GM12878 (cell line): ENCODE data around the gene KDM3B. TPM values are rescaled to one million over a fixed set of nuclear protein-coding genes. Genes with fewer than 3 reads are reported as not detected.

Experiments used
- ATAC-seq: fragments of 200-7000 bp; cut with Tn5 transposase; 3 replicates; pipeline ENCODE4 v1.9.1; 2020; ENCODE audit warnings: mild to moderate bottlenecking, moderate library complexity
- BruUV-seq: library from RNA; stranded (reverse); fragments of 400-500 nt; replicated peaks from 2 replicates; lab custom pipeline; 2021; lab: Mats Ljungman, UMichigan
- CTCF ChIA-PET: fragments of 300-600 bp; sonication (Branson Sonifier 250); formaldehyde crosslinking; extraction: SDS; loops from one replicate; lab custom pipeline; 2021; ENCODE audit warnings: inconsistent platforms; lab: Yijun Ruan, JAX
- POLR2A ChIA-PET: fragments of 350-600 bp; formaldehyde crosslinking; extraction: SDS; loops from one replicate; lab custom pipeline; 2021; ENCODE audit warnings: inconsistent platforms; lab: Charles Lee
- RAD21 ChIA-PET: fragments of 300-600 bp; sonication (Branson Sonifier 250); formaldehyde crosslinking; loops from one replicate; lab custom pipeline; 2023; ENCODE audit warnings: antibody characterized with exemption; ENCODE audit not compliant: unreplicated experiment; lab: Charles Lee
- SMC1A ChIA-PET: fragments of 300-600 bp; sonication (Branson Sonifier 250); formaldehyde crosslinking; loops from one replicate; lab custom pipeline; 2023; ENCODE audit not compliant: unreplicated experiment, uncharacterized antibody; lab: Charles Lee
- DNase-seq: peaks from one replicate; pipeline ENCODE4 v3.0.0-alpha.2; 2011; ENCODE audit warnings: low read depth, low spot score
- FAIRE-seq: peaks from 3 replicates; lab custom pipeline; 2011; peaks lifted over from hg19 to GRCh38; lab: Jason Lieb, UNC
- H2AFZ ChIP-seq: 2 replicates; pipeline ENCODE4 v1.6.0; 2011; ENCODE audit warnings: low read depth, low read length, control low read depth; ENCODE audit not compliant: control insufficient read depth
- H3K27ac ChIP-seq: 2 replicates; pipeline ENCODE4 v1.5.1; 2011; ENCODE audit warnings: control low read depth; ENCODE audit not compliant: control insufficient read depth, insufficient read depth
- H3K27me3 ChIP-seq, 2 experiments: replicated peaks in 1 of 2; 2 replicates each; pipeline versions ENCODE4 v1.6.0 to v1.6.1; 2011; ENCODE audit warnings: low read length in 1 of 2; ENCODE audit not compliant: control insufficient read depth in 2 of 2, insufficient read depth in 2 of 2
- H3K36me3 ChIP-seq, 2 experiments: 2 replicates each; pipeline ENCODE4 v1.5.1; 2011; ENCODE audit warnings: low read length in 1 of 2; ENCODE audit not compliant: control insufficient read depth in 2 of 2, insufficient read depth in 2 of 2
- H3K4me1 ChIP-seq: 2 replicates; pipeline ENCODE4 v1.6.1; 2011; ENCODE audit warnings: mild to moderate bottlenecking, low read length, moderate library complexity, mixed read lengths; ENCODE audit not compliant: control insufficient read depth, insufficient read depth
- H3K4me2 ChIP-seq: 2 replicates; pipeline ENCODE4 v1.6.0; 2011; ENCODE audit warnings: control low read depth; ENCODE audit not compliant: control insufficient read depth, insufficient read depth
- H3K4me3 ChIP-seq: fragments of 200-600 bp; sonication (generic); 2 replicates; pipeline ENCODE4 v1.5.1; 2016
- H3K79me2 ChIP-seq: 2 replicates; pipeline ENCODE4 v1.6.0; 2011; ENCODE audit warnings: low read length; ENCODE audit not compliant: control insufficient read depth, insufficient read depth
- H3K9ac ChIP-seq: 2 replicates; pipeline ENCODE4 v1.8.0; 2011; ENCODE audit warnings: low read length, control low read depth, mixed read lengths; ENCODE audit not compliant: control insufficient read depth, insufficient read depth
- H3K9me3 ChIP-seq: replicated peaks from 3 replicates; pipeline ENCODE4 v1.5.1; 2011; ENCODE audit warnings: mild to moderate bottlenecking, low read length; ENCODE audit not compliant: control insufficient read depth, insufficient read depth
- H4K20me1 ChIP-seq: 2 replicates; pipeline ENCODE4 v1.6.0; 2011; ENCODE audit not compliant: control insufficient read depth, insufficient read depth
- CBX5 ChIP-seq: sonication (generic); IDR thresholded peaks from 2 replicates; pipeline ENCODE4 v1.6.1; 2016; ENCODE audit warnings: low read depth, moderate library complexity, mild to moderate bottlenecking, inconsistent platforms
- EED ChIP-seq: sonication (generic); IDR thresholded peaks from 2 replicates; pipeline ENCODE4 v1.6.1; 2016; ENCODE audit warnings: antibody characterized with exemption, low read depth
- EGR1 ChIP-seq, 2 experiments: IDR thresholded peaks; 1 replicate in 1 of 2; 2 replicates in 1 of 2; pipeline ENCODE4 v1.6.1; 2011 to 2012; ENCODE audit warnings: low read depth in 2 of 2, low read length in 2 of 2, borderline replicate concordance in 1 of 2, mild to moderate bottlenecking in 1 of 2, moderate library complexity in 1 of 2
- HDAC2 ChIP-seq: fragments of 200-600 bp; sonication (generic); IDR thresholded peaks from 2 replicates; pipeline ENCODE4 v1.6.1; 2017
- IKZF1 ChIP-seq: fragments of 450-650 bp; conservative IDR thresholded peaks from 2 replicates; pipeline ENCODE4 v1.6.1; 2017; ENCODE audit warnings: antibody characterized with exemption, mild to moderate bottlenecking
- JUND ChIP-seq: IDR thresholded peaks from 2 replicates; pipeline ENCODE4 v1.6.1; 2012; ENCODE audit warnings: low read depth, mild to moderate bottlenecking, low read length, improper control_type of control experiment, moderate library complexity
- MEF2A ChIP-seq: IDR thresholded peaks from 2 replicates; pipeline ENCODE4 v1.6.1; 2011; ENCODE audit warnings: low read depth, mild to moderate bottlenecking, low read length, moderate library complexity; ENCODE audit not compliant: insufficient read depth
- MYC ChIP-seq: IDR thresholded peaks from 2 replicates; pipeline ENCODE4 v1.6.1; 2011; ENCODE audit warnings: mild to moderate bottlenecking, low read length, moderate library complexity, inconsistent platforms; ENCODE audit not compliant: insufficient read depth, insufficient replicate concordance, insufficient read length, severe bottlenecking
- NFYB ChIP-seq: IDR thresholded peaks from 2 replicates; pipeline ENCODE4 v1.6.1; 2011; ENCODE audit warnings: low read depth, mild to moderate bottlenecking, low read length, improper control_type of control experiment, moderate library complexity; ENCODE audit not compliant: insufficient read depth
- POU2F2 ChIP-seq: IDR thresholded peaks from 3 replicates; pipeline ENCODE4 v1.6.1; 2011; ENCODE audit warnings: low read depth, mild to moderate bottlenecking, low read length, borderline replicate concordance
- SMAD5 ChIP-seq: IDR thresholded peaks from 2 replicates; pipeline ENCODE4 v1.6.1; 2016; ENCODE audit warnings: antibody characterized with exemption, low read depth
- STAT1 ChIP-seq: fragments of 450-650 bp; conservative IDR thresholded peaks from 2 replicates; pipeline ENCODE4 v1.6.1; 2014; ENCODE audit warnings: antibody characterized with exemption, mild to moderate bottlenecking
- STAT3 ChIP-seq: IDR thresholded peaks from 2 replicates; pipeline ENCODE4 v1.6.1; 2011; ENCODE audit warnings: low read depth, low read length, improper control_type of control experiment
- SUZ12 ChIP-seq: fragments of 200-600 bp; sonication (generic); IDR thresholded peaks from one replicate; pipeline ENCODE4 v1.6.1; 2018; ENCODE audit warnings: antibody characterized with exemption, mild to moderate bottlenecking; ENCODE audit not compliant: unreplicated experiment
- TCF12 ChIP-seq: IDR thresholded peaks from 2 replicates; pipeline ENCODE4 v1.6.1; 2011; ENCODE audit warnings: low read depth, mild to moderate bottlenecking, low read length
- WGBS: methylation state at CpG from one replicate; pipeline ENCODE4 v1.1.6; 2016; ENCODE audit warnings: low lambda C conversion rate; ENCODE audit not compliant: insufficient replicate concordance, insufficient coverage; ENCODE audit errors: missing lambda C conversion rate; 5-methylcytosine and 5-hydroxymethylcytosine counted together
- in situ Hi-C: fragments of 300-500 bp; cut with MboI; formaldehyde crosslinking; loops from 9 replicates; pipeline ENCODE4 v1.14.3; 2018; ENCODE audit warnings: mixed read lengths
- intact Hi-C: fragments of 100-400 bp; cut with micrococcal nuclease; formaldehyde crosslinking; loops from one replicate; pipeline ENCODE4 v1.14.2; 2022; ENCODE audit not compliant: unreplicated experiment
- polyA plus RNA-seq, 11 experiments: library from polyadenylated mRNA; depleted of rRNA in 4 of 11; unstranded in 6 of 11; stranded (reverse) in 5 of 11; fragments of >200 nt; fragmentation: Nextera tagmentation in 4 of 11; fragmentation: Illumina TruSeq in 1 of 11; extraction: Ambion mirVana in 4 of 11; extraction: Trizol in 1 of 11; gene quantifications; 1 replicate in 1 of 11; 2 replicates in 10 of 11; pipeline versions ENCODE4 v1.2.1 to v1.2.3, GENCODE V29; 2011 to 2016; ENCODE audit warnings: inconsistent platforms in 2 of 11, missing spikeins in 2 of 11, low read depth in 1 of 11
- total RNA-seq, 4 experiments: library from RNA; depleted of rRNA in 3 of 4; stranded (reverse); fragments of >200 nt in 3 of 4; fragmentation: Illumina TruSeq in 1 of 4; extraction: Trizol in 1 of 4; gene quantifications; 2 replicates each; pipeline versions ENCODE4 v1.2.1 to v1.2.3, GENCODE V29; 2013 to 2021
- TF ChIP-seq, protein P1 (sequence below): fragments of 450-650 bp; IDR thresholded peaks from 2 replicates; pipeline ENCODE4 v1.6.1; 2018; ENCODE audit warnings: mild to moderate bottlenecking, low read depth, moderate library complexity; ENCODE audit not compliant: partially characterized antibody
- TF ChIP-seq, protein P2 (sequence below): fragments of 450-650 bp; IDR thresholded peaks from 2 replicates; pipeline ENCODE4 v1.6.1; 2016; ENCODE audit warnings: mild to moderate bottlenecking, moderate library complexity, borderline replicate concordance

Gene KDM3B
- total and polyA plus RNA-seq, 10 of the 15 experiments (the other 5 are each of a cell fraction or from before 2014, with no cell fraction given) = 8.5 to 45.7 (median 29.0) TPM

DNA sequence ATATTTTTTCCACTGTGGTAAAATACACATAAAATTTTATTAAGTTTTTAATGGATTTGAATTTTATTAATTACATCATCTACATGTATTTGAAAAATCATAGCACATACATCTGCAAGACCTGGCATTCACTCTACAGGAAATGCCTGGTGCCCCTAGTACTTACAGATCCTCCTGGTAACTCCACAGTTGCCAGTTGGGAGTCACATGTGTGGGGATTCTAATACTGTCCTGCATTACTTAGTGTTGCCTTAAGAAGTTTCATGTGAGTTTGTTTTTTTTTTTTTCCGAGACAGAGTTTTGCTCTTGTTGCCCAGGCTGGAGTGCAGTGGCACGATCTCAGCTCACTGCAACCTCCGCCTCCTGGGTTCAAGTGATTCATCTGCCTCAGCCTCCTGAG lies 18.1 kb downstream of the KDM3B start:
- whole genome bisulfite sequencing = 92% methylated on average over 3 of the region's 3 CpGs
- intact Hi-C loops (no loop called here), in situ Hi-C loops (no loop called here)
- no TSS peak for BruUV-seq
- no peak overlapping the region for H3K4me3 ChIP-seq
- no peaks in the 10 kb centered on the region for H3K27me3 ChIP-seq
- SMC1A ChIA-PET = interaction anchor here (0.9 to 5.6 kb wide), 3 partner anchors 8 to 17 kb away, joined by 3 to 36 read pairs (median 7); partner anchors contain the start of gene KDM3B
- DNase-seq = no peak
- no peak for ATAC-seq
- no peak overlapping the region for H2AFZ ChIP-seq
- CTCF ChIA-PET = interaction anchor here (0.7 to 5.9 kb wide), 5 partner anchors 11 to 334 kb away, joined by 3 to 64 read pairs (median 4); partner anchors contain the start of gene KDM3B
- FAIRE-seq = no peak
- POLR2A ChIA-PET = interaction anchor here (0.7 to 2.8 kb wide), 2 partner anchors 18 to 102 kb away, joined by 7 to 13 read pairs; partner anchors contain the start of gene KDM3B
- no peak overlapping the region for H3K27ac ChIP-seq
- H3K4me2 ChIP-seq = no peak overlapping the region
- H3K9me3 ChIP-seq = no peaks in the 10 kb centered on the region
- peaks cover 57% of the 10 kb centered on the region for H3K79me2 ChIP-seq
- RAD21 ChIA-PET = no interaction called here
- peaks cover 19% of the 10 kb centered on the region; the same call in 1 of the 2 replicates for H3K4me1 ChIP-seq
- H3K36me3 ChIP-seq = peaks cover 0 to 4% of the 10 kb centered on the region in 2 experiments; a peak in 2 of 4 replicates
- TF ChIP-seq MYC = no peak
- no peak for TF ChIP-seq CBX5
- no peak for TF ChIP-seq IKZF1
- no peak for TF ChIP-seq SMAD5
- TF ChIP-seq STAT1 = no peak
- TF ChIP-seq MEF2A = no peak
- TF ChIP-seq STAT3 = no peak
- TF ChIP-seq NFYB = no peak
- TF ChIP-seq, protein P1, sequence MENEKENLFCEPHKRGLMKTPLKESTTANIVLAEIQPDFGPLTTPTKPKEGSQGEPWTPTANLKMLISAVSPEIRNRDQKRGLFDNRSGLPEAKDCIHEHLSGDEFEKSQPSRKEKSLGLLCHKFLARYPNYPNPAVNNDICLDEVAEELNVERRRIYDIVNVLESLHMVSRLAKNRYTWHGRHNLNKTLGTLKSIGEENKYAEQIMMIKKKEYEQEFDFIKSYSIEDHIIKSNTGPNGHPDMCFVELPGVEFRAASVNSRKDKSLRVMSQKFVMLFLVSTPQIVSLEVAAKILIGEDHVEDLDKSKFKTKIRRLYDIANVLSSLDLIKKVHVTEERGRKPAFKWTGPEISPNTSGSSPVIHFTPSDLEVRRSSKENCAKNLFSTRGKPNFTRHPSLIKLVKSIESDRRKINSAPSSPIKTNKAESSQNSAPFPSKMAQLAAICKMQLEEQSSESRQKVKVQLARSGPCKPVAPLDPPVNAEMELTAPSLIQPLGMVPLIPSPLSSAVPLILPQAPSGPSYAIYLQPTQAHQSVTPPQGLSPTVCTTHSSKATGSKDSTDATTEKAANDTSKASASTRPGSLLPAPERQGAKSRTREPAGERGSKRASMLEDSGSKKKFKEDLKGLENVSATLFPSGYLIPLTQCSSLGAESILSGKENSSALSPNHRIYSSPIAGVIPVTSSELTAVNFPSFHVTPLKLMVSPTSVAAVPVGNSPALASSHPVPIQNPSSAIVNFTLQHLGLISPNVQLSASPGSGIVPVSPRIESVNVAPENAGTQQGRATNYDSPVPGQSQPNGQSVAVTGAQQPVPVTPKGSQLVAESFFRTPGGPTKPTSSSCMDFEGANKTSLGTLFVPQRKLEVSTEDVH = no peak
- TF ChIP-seq EED = no peak
- no peak for TF ChIP-seq JUND
- TF ChIP-seq EGR1 (IDR thresholded peaks at IDR 0.05; ENCODE audit: borderline replicate concordance in 1 of 2, low read depth in 2 of 2, low read length in 2 of 2) = no peak
- TF ChIP-seq POU2F2 = no peak
- TF ChIP-seq HDAC2 = no peak
- no peak for TF ChIP-seq TCF12
- TF ChIP-seq SUZ12 = no peak
- TF ChIP-seq, protein P2, sequence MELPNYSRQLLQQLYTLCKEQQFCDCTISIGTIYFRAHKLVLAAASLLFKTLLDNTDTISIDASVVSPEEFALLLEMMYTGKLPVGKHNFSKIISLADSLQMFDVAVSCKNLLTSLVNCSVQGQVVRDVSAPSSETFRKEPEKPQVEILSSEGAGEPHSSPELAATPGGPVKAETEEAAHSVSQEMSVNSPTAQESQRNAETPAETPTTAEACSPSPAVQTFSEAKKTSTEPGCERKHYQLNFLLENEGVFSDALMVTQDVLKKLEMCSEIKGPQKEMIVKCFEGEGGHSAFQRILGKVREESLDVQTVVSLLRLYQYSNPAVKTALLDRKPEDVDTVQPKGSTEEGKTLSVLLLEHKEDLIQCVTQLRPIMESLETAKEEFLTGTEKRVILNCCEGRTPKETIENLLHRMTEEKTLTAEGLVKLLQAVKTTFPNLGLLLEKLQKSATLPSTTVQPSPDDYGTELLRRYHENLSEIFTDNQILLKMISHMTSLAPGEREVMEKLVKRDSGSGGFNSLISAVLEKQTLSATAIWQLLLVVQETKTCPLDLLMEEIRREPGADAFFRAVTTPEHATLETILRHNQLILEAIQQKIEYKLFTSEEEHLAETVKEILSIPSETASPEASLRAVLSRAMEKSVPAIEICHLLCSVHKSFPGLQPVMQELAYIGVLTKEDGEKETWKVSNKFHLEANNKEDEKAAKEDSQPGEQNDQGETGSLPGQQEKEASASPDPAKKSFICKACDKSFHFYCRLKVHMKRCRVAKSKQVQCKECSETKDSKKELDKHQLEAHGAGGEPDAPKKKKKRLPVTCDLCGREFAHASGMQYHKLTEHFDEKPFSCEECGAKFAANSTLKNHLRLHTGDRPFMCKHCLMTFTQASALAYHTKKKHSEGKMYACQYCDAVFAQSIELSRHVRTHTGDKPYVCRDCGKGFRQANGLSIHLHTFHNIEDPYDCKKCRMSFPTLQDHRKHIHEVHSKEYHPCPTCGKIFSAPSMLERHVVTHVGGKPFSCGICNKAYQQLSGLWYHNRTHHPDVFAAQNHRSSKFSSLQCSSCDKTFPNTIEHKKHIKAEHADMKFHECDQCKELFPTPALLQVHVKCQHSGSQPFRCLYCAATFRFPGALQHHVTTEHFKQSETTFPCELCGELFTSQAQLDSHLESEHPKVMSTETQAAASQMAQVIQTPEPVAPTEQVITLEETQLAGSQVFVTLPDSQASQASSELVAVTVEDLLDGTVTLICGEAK = no peak
- TF ChIP-seq, all 136 proteins: peak for 0
- no peaks in the 10 kb centered on the region for H4K20me1 ChIP-seq
- no peak overlapping the region for H3K9ac ChIP-seq
